Measurements from ENCODE around the gene COA1. TPM values are rescaled to one million over a fixed set of nuclear protein-coding genes. Genes with fewer than 3 reads are reported as not detected.
A peak's percentile ranks its signal among the peaks of the same experiment; 100 is the strongest.

COA1 gene
- total RNA-seq, 4 donors from 2014 or later: 59.4 to 72.0 (median 68.7) TPM

DNA sequence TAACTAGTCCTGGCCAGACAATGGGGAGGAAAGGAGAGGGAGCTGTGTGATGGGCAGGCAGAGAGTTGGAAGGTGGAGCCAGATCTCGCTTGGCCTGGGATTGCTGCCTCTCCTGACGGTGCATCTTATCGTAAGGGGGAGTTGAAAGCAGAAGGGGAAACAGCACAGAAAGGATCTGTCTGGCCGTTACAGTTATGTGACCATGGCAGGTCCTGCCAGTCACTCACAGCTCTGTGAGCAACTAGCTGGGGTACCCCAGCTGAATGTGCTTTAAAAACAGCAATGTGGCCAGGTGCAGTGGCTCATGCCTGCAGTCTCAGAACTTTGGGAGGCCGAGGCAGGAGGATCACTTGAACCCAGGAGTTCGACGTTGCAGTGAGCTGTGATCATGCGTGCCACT is 37.2 kb upstream of the COA1 start:
- Histone ChIP-seq H3K9me3 (no peaks in the 10 kb centered on the region), H3K27ac (no peak overlapping the region), H3K27me3 (no peaks in the 10 kb centered on the region), H3K4me3 (replicated peaks in 1 of 3) (no peak overlapping the region), H3K4me1 (peaks cover 15 to 24% of the 10 kb centered on the region in 2 donors), H3K36me3 (no peaks in the 10 kb centered on the region)
- no peak for DNase-seq
- 86 to 88% methylated on average over 8 of the region's 8 CpGs for WGBS, 2 donors
- TF ChIP-seq CTCF (IDR thresholded peaks at IDR 0.05): no peak
- no peak for TF ChIP-seq POLR2A (IDR thresholded peaks at IDR 0.05)
- intact Hi-C loops (cut with DNase I): no loop called here

DNA sequence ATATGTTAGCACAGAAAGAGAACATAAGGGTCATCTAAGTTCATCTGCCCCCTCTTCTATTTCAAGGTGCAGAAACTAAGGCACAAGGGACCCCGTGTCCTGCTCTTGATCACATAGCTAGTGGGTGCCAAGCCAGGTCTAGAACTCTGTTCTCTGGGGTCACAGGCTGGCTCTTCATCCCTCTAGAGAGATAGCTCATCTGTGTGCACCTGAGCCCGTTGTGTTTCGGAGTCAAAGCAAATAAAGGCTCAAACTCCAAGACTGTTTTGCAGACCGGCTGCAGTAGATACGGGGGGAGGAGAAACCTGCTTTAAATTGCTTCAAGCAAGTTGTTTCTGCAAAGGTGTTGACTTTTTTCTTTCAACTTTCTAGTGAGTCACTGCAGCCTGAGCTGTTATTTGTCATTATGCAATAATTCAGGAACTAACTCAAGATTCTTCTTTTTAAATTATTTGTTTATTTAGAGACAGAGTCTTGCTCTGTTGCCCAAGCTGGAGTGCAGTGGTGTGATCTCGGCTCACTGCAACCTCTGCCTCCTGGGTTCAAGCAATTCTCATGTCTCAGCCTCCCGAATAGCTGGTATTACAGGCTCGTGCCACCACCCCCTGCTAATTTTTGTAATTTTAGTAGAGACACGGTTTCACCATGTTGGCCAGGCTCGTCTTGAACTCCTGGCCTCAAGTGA is 35.6 kb upstream of the COA1 start:
- Histone ChIP-seq H3K36me3 (no peaks in the 10 kb centered on the region), H3K27me3 (no peaks in the 10 kb centered on the region), H3K27ac (peak overlapping the region; percentile 14 to 61 (median 51)), H3K4me1 (peaks cover 15 to 24% of the 10 kb centered on the region in 2 donors), H3K9me3 (no peaks in the 10 kb centered on the region), H3K4me3 (replicated peaks in 1 of 3) (no peak overlapping the region)
- intact Hi-C loops (cut with DNase I): no loop called here
- peak in 1 of 2 donors; percentile 22 for DNase-seq
- no peak for TF ChIP-seq POLR2A (IDR thresholded peaks at IDR 0.05)
- TF ChIP-seq CTCF (IDR thresholded peaks at IDR 0.05): no peak
- 64 to 66% methylated on average over 10 of the region's 10 CpGs for WGBS, 2 donors

GRCh38 chr7:43764039-43764761 is 34.9 kb upstream of the COA1 start:
- H3K9me3 ChIP-seq: no peaks in the 10 kb centered on the region
- no peak for TF ChIP-seq CTCF (IDR thresholded peaks at IDR 0.05)
- no peak for TF ChIP-seq POLR2A (IDR thresholded peaks at IDR 0.05)
- H3K27ac ChIP-seq: peak overlapping the region in 2 of 3 donors; percentile 51 to 61
- WGBS, 2 donors: 33% methylated on average over 9 of the region's 9 CpGs
- H3K4me3 ChIP-seq (replicated peaks in 1 of 3): no peak overlapping the region
- no peaks in the 10 kb centered on the region for H3K36me3 ChIP-seq
- no peaks in the 10 kb centered on the region for H3K27me3 ChIP-seq
- peaks cover 20 to 29% of the 10 kb centered on the region in 2 donors for H3K4me1 ChIP-seq
- intact Hi-C loops (cut with DNase I): no loop called here
- DNase-seq: peak; percentile 61 to 70

DNA sequence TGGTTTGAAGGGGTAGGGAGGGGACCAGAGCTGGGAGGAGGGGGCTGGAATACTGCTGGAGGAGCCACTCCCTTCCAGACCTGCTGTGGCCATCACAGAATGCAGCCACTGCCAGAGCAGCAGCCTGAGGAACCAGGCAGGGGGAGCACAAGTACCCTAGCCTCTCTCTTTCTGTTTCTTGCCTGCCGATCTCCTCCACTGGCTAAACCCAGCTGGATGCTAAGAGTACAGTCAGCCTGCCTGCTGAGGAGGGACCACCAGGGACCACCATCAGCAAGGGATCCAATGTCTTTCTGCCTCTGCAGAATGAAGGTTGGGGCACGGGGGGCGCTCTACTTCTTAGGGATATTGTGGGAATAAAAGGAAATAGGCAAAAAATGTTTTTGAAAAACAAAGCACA is 33.9 kb upstream of the COA1 start:
- H3K27me3 ChIP-seq: no peaks in the 10 kb centered on the region
- WGBS, 2 donors: 82 to 88% methylated on average over 3 of the region's 3 CpGs
- no peaks in the 10 kb centered on the region for H3K9me3 ChIP-seq
- H3K4me1 ChIP-seq: peaks cover 21 to 29% of the 10 kb centered on the region in 2 donors
- TF ChIP-seq CTCF (IDR thresholded peaks at IDR 0.05) (no peak), POLR2A (IDR thresholded peaks at IDR 0.05) (no peak)
- intact Hi-C loops (cut with DNase I): no loop called here
- no peak overlapping the region for H3K27ac ChIP-seq
- no peaks in the 10 kb centered on the region for H3K36me3 ChIP-seq
- no peak for DNase-seq
- no peak overlapping the region for H3K4me3 ChIP-seq (replicated peaks in 1 of 3)
